Mesothelial cell of epicardium (in vitro differentiated cells): Measurements from ENCODE around the gene HSP90AA1. TPM values are rescaled to one million over a fixed set of nuclear protein-coding genes. Genes with fewer than 3 reads are reported as not detected.

Experiments
- DNase-seq, 2 experiments: peaks; one replicate each; pipeline ENCODE4 v3.0.0; 2021; ENCODE audit warnings: low spot score in 2 of 2; ENCODE audit not compliant: unreplicated experiment in 2 of 2
- H3K27ac Mint-ChIP-seq: 2 replicates; pipeline ENCODE4 v1.8.0; 2021; ENCODE audit warnings: mixed read lengths
- H3K27me3 Mint-ChIP-seq: 2 replicates; pipeline ENCODE4 v1.8.0; 2021; ENCODE audit warnings: low read depth, mixed read lengths
- H3K36me3 Mint-ChIP-seq: 2 replicates; pipeline ENCODE4 v1.8.0; 2021; ENCODE audit warnings: mixed read lengths
- H3K4me1 Mint-ChIP-seq: 2 replicates; pipeline ENCODE4 v1.8.0; 2021; ENCODE audit warnings: mixed read lengths
- H3K4me3 Mint-ChIP-seq: 2 replicates; pipeline ENCODE4 v1.8.0; 2021; ENCODE audit warnings: mild to moderate bottlenecking, moderate library complexity, mixed read lengths
- H3K9me3 Mint-ChIP-seq: 2 replicates; pipeline ENCODE4 v1.8.0; 2021; ENCODE audit warnings: mixed read lengths
- total RNA-seq: library from RNA; stranded (reverse); gene quantifications from 3 replicates; pipeline ENCODE4 v1.2.1, GENCODE V29; 2021
- TF ChIP-seq, protein P1 (sequence below): fragments of 200-600 bp; sonication (generic); IDR thresholded peaks from one replicate; pipeline ENCODE4 v1.5.0; 2021; ENCODE audit warnings: antibody characterized with exemption; ENCODE audit not compliant: unreplicated experiment

HSP90AA1 gene
- total RNA-seq, 1 donor from 2014 or later: 325 TPM

DNA sequence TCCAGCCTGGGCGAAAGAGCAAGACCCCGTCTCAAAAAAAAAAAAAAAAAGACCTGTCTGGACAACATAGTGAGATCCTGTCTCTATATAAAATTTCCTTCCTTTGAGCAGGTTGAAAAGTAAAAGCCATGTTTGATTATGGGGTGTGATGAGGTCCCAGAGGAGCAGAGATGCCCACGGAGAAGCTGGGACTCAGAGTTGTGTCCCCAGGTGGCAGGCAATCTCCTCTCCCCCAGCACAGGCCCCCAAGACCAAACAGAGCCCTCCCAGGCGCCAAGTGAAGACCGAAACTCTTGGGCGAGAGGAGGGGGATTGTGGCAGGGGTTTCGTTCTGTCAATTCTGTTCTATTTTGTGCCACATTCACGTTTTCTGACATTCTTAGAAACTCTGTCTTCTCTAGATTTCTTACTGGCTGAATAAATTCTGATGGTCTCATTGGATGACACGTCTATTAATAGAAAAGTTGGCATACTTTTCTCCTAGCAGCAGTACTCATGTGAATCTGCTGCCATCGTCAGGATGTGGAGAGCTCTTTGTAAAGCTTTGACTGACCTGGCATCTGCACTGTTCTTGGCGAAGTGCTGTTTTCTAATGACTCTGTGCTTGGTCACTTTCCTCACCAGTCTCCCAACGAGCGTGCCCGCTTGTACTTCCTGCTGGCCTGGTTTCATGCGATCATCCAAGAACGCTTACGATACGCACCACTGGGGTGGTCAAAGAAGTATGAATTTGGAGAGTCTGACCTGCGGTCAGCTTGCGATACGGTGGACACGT, 43.4 kb downstream of the HSP90AA1 start:
- TF ChIP-seq, protein P1, sequence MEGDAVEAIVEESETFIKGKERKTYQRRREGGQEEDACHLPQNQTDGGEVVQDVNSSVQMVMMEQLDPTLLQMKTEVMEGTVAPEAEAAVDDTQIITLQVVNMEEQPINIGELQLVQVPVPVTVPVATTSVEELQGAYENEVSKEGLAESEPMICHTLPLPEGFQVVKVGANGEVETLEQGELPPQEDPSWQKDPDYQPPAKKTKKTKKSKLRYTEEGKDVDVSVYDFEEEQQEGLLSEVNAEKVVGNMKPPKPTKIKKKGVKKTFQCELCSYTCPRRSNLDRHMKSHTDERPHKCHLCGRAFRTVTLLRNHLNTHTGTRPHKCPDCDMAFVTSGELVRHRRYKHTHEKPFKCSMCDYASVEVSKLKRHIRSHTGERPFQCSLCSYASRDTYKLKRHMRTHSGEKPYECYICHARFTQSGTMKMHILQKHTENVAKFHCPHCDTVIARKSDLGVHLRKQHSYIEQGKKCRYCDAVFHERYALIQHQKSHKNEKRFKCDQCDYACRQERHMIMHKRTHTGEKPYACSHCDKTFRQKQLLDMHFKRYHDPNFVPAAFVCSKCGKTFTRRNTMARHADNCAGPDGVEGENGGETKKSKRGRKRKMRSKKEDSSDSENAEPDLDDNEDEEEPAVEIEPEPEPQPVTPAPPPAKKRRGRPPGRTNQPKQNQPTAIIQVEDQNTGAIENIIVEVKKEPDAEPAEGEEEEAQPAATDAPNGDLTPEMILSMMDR: no peak
- peaks cover 48% of the 10 kb centered on the region for H3K36me3 Mint-ChIP-seq
- H3K27me3 Mint-ChIP-seq: no peaks in the 10 kb centered on the region
- no peak overlapping the region for H3K4me3 Mint-ChIP-seq
- DNase-seq: no peak
- H3K4me1 Mint-ChIP-seq: no peaks in the 10 kb centered on the region
- no peak overlapping the region for H3K27ac Mint-ChIP-seq
- H3K9me3 Mint-ChIP-seq: no peaks in the 10 kb centered on the region

DNA sequence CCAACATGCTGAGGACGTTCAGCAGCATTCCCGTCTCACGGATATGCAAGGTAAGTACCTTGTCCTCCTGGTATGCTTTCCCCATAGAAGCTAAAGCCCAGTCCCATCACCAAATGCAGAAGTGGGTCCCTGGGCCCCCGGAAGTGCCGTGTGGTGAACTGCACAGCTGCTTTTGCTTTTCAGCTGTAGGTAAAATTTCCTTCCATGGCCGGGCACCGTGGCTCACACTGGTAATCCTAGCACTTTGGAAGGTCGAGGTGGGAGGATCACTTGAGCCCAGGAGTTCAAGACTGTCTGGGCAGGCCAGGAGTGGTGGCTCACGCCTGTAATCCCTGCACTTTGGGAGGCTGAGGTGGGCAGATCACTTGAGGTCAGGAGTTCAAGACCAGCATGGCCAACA, 44.1 kb downstream of the HSP90AA1 start:
- H3K4me3 Mint-ChIP-seq: no peak overlapping the region
- no peaks in the 10 kb centered on the region for H3K9me3 Mint-ChIP-seq
- H3K36me3 Mint-ChIP-seq: peaks cover 51% of the 10 kb centered on the region
- no peak overlapping the region for H3K27ac Mint-ChIP-seq
- TF ChIP-seq, protein P1: no peak
- H3K4me1 Mint-ChIP-seq: no peaks in the 10 kb centered on the region
- DNase-seq: no peak
- H3K27me3 Mint-ChIP-seq: no peaks in the 10 kb centered on the region

DNA sequence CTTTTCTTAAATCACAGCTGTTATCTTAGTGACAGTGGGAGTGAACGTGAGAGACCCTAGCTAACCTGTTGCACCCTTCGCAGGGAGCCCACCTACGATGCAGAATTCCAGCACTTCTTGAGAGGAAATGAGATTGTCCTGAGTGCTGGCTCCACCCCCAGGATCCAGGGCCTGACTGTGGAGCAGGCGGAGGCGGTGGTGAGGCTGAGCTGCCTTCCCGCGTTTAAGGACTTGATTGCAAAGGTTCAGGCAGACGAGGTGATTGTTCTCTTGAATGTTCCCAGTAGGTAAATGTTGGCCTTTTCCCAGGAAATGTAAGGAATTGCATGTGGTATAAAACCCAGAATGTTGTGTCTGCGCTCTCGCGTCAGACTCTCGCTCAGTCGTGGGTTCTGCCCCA, 46.7 kb downstream of the HSP90AA1 start:
- Mint-ChIP-seq H3K27ac (no peak overlapping the region), H3K4me1 (no peaks in the 10 kb centered on the region), H3K27me3 (no peaks in the 10 kb centered on the region), H3K4me3 (no peak overlapping the region), H3K36me3 (peaks cover 63% of the 10 kb centered on the region), H3K9me3 (no peaks in the 10 kb centered on the region)
- TF ChIP-seq, protein P1: no peak
- DNase-seq: no peak

DNA sequence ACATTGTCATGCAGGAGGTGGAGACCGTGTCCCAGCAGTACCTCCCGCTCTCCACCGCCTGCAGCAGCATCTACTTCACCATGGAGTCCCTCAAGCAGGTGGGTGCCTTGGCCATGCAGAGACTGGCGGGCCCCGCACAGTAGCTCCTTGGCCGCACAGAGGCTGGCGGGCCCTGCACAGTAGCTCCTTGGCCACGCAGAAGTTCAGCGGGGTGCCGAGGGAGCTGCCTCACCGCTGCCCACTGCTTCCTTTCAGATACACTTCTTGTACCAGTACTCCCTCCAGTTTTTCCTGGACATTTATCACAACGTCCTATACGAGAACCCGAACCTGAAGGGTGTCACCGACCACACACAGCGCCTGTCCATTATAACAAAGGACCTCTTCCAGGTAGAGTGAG, 47.7 kb downstream of the HSP90AA1 start:
- TF ChIP-seq, protein P1: no peak
- Mint-ChIP-seq H3K9me3 (no peaks in the 10 kb centered on the region), H3K4me1 (no peaks in the 10 kb centered on the region), H3K27ac (no peak overlapping the region), H3K27me3 (no peaks in the 10 kb centered on the region), H3K36me3 (peaks cover 63% of the 10 kb centered on the region), H3K4me3 (no peak overlapping the region)
- DNase-seq: no peak

DNA sequence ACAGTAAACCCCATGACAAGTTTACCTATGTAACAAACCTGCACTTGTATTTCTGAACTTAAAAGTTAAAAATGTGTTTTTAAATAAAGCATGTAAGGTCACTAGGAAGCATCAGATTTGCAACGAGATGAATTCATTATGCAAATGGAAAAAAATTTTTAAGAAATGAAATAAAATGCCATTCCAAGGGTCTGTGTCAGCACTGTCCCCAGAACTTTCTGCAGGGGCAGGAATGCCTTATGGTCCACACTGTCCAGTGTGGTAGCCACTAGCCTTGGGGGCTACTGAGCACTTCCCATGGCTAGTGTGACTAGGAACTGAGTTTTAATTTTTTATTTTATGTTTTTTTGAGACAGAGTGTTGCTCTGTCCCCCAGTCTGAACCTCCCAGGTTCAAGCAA, 49.2 kb downstream of the HSP90AA1 start:
- H3K27ac Mint-ChIP-seq: no peak overlapping the region
- DNase-seq: no peak
- no peaks in the 10 kb centered on the region for H3K9me3 Mint-ChIP-seq
- no peaks in the 10 kb centered on the region for H3K4me1 Mint-ChIP-seq
- TF ChIP-seq, protein P1: no peak
- H3K27me3 Mint-ChIP-seq: no peaks in the 10 kb centered on the region
- no peak overlapping the region for H3K4me3 Mint-ChIP-seq
- peaks cover 69% of the 10 kb centered on the region for H3K36me3 Mint-ChIP-seq
